ENCODE measurements around the gene RYR2.

The RYR2 gene

DNA sequence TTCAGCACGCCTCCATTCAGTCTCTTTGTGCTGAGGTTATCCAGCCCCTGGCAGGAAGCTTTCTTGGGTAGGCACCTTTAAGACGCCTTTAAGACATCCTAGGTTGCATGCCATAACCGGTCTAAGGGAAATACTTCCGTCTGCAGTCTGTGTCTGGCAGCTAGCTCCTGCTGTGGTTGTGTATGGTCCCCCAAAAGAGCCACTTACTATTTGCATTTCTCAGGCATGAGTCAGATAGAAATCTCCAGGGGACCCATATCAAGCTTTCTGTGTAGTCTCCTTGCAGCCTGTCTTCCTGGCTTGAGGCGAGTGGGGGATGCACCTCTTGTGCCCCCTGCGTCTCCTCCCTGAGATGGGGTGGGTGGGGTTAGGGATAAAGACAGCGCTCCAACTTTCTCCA lies 10.0 kb upstream of the RYR2 start:
- DNase-seq (ENCODE audit: low read depth in 2 of 2), result no peak

DNA sequence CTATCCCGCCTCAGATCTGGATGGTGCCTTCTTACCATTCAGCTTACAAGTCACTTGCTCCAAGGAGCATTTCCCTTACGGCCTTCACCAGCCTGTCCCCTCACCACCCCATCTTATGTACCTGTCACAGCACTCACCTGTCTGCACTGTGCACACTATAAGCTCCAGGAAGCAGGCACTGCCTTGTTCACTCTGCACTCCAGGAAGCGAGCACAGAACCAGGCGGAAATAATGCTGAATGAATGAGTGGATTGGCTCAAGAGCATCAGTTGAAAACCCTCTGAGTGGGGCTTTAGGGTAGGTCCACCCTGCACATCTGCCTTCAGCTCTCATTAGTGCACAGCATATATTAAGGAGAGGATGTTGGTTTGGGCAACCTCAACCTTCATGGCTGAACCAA lies 8.9 kb upstream of the RYR2 start:
- DNase-seq (ENCODE audit: low read depth in 2 of 2), result no peak

DNA sequence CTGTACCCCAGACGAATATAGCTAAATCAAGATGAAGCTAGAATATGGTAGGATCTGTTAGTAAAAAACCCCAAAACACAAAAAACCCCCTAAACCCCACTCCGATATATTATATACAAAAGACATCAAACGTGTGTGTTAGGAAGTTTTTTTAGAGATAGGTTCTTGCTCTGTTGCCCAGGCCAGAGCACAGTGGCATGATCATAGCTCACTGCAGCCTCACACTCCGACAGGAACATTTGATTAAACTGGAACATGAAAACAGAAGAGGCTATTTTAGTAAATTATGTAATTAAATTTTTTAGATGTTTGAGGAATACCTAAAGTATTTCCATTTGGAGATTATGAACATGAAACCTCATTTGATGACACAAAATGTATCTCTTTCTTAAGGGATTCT lies 8.2 kb upstream of the RYR2 start:
- no peak for DNase-seq (ENCODE audit: low read depth in 2 of 2)

DNA sequence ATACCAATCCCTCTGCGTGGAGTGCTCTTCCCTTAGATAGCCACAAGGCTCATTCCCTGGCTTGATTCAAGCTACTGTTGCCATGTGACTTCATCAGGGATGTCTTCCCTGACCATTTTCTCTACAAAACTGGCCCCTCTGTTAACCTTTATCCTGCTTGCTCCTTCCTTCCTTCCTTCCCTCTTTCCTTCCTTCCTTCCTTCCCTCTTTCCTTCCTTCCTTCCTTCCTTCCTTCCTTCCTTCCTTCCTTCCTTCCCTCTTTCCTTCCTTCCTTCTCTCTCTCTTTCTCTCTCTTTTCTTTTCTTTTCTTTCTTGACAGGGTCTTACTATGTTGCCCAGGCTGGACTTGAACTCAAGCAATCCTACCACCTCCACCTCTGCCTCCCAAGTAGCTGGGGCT lies 6.2 kb upstream of the RYR2 start:
- DNase-seq (ENCODE audit: low read depth in 2 of 2), result no peak

DNA sequence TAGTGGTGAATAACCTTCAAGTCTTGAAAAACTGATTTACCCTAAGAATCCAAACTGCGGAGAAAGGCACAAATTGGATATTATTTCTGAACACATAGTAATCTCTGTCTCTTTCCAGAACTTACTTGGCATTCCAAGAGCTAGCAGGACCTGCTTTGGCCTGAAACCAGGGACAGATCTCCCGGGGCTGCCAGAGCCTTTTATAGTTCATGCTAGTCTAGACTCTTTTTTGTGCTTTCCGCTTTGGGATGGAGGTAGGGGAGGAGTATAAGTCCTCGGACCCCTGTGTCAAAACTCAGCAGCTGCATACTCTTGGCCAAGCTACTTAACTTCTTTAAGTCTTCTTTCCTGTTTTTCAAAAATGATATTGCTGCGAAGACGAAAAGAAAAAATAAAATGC lies 3.8 kb upstream of the RYR2 start:
- DNase-seq (ENCODE audit: low read depth in 2 of 2), result no peak

DNA sequence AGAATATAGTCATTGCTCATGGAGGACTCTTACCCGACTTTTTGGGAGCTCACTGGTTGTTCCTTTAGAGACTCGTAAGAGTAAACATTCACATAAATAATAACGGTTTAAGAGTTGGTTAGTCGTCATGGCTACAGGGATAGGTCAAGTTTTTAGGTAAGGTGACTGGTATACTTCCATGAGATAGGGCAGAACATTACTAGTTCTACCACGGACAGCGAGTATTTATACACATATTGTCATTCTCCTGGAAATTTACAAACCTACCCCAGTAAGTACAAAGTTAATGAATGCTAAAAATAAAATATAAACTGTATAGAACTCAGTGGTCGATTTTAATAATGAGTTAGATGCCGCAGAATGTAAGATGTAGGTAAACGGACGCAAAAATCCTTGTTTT lies 1.2 kb upstream of the RYR2 start:
- no peak for DNase-seq (ENCODE audit: low read depth in 2 of 2)

DNA sequence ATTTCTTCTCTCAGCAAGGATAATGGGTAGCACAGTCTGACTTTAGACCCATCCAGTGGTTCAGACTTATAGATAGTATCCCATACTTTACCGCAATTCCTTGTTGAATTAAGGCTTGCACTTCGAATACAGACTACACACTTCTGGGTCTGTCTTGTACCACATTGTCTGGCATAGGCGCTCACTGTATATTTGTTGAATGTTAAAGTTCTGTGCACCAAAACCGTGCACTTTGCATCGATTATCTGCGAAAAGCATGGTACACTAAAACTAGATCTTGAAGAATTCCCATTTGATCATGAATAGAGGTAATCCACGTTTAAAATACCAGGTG lies 556 bp upstream of the RYR2 start:
- no peak for DNase-seq (ENCODE audit: low read depth in 2 of 2)

DNA sequence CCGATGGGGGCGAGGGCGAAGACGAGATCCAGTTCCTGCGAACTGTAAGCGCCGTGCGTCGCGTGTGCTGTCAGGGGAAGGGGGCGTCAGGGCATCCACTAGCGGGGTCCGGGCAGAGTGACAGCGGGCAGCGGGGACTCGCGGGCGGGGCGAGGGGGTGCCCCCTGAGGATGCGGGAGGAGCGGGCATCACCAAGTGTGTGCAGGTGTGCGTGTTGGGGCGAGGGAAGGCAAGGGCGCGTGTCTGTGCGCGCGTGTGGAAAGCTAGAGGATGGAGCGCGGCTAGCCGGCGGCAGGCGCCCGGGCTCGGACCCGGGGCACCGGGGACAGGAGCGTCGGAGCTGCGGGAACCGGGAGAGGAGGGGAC lies 525 bp downstream of the RYR2 start:
- DNase-seq (ENCODE audit: low read depth in 2 of 2), result no peak

DNA sequence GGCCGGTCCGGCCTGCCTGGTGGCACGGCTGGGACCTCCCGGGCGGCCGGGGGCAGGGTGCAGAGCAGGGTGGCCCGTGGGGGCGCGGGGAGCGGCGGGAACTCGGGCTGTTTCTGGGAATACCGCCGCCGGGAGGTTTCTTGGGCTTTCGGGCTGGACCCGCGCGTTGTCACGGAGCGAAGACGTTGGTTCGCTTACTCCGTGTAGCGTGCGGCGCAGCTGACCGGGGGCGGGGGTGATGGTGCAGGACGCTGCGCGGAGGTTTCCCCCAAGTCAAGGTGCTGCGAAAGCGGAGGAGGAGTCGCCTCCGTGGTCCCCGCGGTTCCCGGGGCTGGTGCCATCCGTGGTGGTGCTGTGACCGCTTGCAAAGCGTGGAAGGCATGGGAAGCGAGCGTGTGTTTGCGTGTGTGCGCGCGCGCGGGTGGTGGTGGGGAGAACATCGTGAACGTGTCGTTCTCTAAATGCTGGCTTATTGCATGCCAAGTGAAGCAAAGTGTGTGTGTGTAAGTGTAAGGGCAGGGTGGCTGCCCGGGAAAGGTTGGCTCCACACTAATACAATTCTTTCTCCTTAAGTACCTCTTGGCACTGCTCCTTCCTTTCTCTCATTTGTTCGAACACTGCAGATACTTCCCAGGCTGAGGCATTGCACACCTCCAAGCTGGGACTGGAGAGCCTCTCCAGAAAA lies 1.1 kb downstream of the RYR2 start:
- DNase-seq (ENCODE audit: low read depth in 2 of 2), result no peak

DNA sequence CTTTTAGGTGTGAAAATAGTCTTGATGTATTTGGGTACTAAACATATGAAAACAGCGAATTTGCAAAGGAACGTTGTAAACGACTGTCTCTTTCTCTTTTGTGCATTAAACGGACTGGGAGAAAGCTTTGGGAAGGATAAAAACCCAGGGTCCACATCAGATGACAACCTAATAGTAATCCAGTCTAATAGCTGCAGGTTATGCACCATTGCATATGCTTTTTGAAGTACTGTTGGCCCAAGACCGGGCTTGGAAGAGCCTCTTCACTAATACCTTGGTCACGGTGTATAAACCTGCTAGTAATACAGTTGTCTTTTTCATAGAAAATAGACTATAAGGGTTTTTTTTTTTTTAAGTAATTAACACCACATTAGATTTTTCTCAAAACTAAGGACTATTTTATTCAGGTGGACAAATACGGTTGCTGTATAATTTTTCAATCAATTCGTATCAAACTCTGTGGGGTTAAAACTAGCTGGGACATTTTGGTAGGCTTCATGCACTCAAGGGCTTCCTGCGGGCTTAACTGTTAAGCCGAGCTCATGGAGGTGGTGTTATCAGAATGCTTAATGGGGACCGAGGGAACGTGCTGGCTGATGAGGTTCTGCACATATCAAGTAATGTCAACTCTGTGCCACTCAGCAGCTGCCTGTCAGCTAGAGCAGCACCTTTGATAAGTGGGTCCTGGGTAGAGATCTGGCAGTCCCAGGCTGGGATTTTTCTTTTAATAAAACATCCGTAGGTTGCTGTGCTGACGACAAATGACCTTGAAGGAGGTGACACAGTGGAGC lies 2.1 kb downstream of the RYR2 start:
- no peak for DNase-seq (ENCODE audit: low read depth in 2 of 2)

DNA sequence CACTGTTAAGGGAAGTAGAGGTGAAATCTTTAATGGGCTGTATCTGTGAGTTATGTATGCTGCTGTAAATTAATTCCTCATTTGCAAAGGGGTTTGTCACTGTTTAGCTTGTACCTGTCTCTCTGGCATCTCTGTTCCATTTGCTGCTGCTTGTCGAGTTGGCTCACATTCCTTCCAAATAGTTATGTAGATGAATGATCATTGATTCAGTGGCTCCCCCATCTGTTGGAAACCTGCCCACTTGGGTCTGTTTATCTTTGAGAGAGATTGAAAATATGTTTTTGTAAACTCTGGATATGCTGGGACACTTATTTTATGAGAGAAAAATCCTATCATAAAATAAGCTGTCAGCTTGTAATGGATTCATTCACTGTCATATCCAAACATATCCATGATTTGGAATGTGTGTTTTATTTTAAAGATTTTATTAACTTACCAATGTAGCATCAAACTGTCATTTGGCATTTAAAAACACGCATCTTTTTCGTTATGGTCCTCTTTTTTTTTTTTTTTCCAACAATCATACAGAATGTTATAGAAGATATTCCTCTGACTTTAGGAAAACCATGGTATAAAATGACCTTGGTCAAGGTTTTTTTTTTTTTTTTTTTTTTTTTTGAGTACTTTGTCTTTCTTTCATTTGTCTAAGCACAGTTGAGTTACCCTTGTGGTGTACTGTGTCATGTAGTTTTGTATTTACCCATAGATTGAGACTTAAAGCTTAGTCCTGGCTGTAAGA lies 3.5 kb downstream of the RYR2 start:
- DNase-seq (ENCODE audit: low read depth in 2 of 2), result no peak

DNA sequence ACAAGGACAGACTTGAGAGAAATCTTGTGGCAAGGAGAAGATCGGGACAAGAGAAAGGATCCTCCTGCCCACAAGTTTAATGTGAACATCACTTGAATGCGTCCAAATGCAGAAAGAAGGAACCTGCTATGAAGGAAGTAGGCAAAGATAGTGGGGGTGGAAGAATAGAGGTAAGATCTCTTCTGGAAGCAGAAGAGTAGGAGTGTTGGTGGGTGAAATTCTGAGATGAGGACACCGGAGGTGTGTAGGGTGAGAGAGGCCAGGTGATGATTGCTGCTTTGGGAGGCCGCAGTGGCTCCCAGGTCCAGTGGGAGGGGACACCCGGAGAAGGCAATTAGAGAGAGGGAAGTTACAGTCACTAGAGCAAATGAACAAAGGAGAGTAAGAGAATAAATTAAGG lies 6.8 kb downstream of the RYR2 start:
- DNase-seq (ENCODE audit: low read depth in 2 of 2), result no peak

DNA sequence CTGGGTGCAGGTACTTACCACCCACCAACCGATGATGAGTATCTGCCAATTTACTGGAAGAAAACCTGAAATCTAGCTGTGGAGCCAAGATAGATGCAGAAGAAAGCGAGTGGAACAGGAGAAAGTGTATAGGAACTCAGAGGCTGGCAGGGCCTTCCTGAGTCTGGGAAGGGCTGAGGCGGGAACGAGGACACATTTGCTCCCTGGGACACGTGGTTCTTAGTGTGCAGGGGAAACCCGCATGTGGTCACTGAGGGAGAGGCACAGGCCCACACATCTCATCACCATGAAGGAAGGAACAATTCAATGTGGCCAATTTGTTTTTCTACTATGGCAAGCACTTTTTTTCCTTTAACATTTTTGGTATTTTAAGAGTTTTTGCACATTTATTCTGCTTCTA lies 8.2 kb downstream of the RYR2 start:
- no peak for DNase-seq (ENCODE audit: low read depth in 2 of 2)

DNA sequence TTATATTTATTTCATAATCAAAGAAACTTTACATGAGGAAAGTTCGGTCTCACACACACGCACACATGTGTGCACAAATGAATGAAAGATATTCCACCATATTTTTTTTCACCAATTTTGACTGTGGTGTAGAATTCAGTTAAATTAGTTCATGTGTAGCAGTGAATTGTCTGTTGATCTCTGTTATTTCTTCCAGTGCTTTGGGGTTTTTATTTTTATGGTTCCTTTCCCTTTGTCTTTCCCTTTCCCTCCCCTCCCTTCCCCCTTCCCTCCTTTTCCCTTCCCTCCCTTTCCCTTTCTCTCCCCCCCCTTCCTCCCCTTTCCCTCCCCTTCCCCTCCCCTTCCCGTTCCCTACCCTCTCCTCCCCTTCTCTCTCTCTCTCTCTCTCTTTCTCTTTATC lies 8.9 kb downstream of the RYR2 start:
- no peak for DNase-seq (ENCODE audit: low read depth in 2 of 2)

DNA sequence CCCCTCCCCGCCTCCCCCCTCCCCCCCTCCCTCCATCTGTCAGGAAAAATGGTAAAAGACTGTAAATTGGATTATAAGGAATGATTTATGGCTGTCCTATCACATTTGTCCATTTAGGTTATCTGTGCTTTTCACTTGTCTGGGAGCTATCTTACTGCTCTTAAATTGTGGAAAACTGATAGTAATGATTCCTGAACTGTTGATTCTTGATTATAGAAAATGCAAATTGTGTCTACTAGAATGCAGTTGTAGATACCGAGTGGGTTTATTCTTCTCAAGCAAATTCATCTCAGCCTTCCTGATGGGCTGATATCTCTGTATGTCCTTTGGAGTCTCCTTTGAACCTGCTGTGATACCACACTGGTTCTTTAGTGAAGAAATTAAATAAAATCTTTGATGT lies 12.3 kb downstream of the RYR2 start:
- DNase-seq (ENCODE audit: low read depth in 2 of 2), result no peak

DNA sequence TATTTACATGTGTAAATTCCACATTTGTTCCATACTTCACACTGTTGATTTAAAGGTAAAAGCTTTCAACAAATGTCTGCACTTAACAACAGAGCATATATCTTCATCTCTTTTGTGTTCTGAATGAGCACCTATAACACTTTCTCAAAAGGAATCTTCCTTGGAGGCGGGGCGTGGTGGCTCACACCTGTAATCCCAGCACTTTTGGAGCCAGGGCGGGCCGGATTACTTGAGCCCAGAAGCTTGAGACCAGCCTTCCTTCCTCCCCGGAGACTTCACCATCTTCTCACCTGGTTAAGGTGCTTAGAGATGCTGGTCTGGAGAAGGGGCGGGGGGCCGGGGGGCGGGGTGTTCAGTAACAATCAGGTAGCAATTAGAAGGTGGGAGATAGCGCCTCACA lies 16.5 kb downstream of the RYR2 start:
- no peak for DNase-seq (ENCODE audit: low read depth in 2 of 2)

DNA sequence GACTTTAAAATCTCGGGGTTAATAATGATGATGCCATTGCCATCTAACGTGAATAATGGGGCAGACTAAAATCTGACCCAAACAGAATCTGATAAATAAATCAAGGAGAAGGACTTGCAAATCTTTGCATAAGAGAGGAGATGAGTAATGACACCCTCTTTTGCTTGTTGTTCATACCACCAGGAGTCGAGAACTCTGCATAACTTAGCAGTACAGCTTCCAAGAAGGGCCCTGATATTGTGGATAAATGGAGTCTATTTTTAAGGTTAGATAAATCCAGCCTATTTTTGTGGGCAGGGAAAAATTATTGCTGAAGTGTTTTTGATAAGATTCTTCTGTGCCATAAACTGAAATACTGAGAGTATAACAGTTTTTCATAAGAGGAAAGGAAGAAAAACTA lies 17.3 kb downstream of the RYR2 start:
- no peak for DNase-seq (ENCODE audit: low read depth in 2 of 2)

DNA sequence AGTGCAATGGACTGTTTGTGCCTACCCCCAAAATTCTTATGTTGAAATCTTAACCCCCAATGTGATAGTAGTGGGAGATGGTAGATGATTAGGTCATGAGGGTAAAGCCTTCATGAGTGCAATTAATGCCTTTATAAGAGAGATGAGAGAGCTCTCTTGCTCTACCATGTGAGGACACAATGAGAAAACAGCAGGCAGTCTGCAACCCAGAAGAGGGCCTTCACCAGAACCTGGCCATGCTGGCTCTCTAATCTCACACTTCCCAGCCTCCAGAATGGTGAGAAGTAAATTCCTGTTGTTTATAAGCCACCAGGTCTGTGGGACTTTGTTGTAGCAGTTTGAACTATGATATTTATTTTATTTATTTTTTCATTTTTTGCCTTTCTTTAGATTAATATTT lies 21.0 kb downstream of the RYR2 start:
- DNase-seq (ENCODE audit: low read depth in 2 of 2), result no peak

DNA sequence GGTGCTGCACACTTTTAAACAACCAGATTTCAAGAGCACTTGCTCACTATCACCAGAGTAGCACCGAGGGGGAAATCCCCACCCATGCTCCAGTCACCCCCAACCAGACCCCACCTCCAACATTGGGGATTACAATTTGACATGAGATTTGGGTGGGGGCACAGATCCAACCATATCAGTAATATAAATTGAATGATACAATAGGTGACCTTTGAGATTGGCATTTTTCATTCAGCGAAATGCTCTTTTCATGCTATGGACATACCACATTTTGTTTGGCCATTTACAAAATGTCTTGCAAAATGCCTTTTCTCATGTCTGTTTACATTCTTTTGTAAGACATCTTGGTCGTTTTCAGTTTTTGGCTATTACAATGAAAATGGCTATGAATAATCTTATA lies 23.9 kb downstream of the RYR2 start:
- no peak for DNase-seq (ENCODE audit: low read depth in 2 of 2)

DNA sequence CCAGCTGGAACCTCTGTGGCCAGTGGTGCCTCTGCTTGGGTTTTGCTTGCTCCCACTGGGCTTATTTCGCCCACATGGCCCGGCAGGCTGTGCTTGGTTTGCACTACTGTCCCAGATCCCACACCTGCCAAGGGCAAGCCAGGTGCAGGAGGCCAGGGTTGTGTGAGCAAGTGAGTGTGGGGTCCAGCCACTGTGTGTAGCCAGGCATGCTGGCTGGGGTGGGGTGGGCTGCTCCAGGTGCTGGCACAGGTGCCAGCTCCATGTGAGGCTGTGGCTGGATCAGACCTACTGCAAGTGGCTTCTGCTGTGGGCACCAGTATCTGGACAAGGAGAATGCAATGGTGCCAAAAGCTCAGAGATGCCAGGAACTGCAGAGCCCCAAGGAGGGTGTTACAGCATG lies 28.5 kb downstream of the RYR2 start:
- DNase-seq (ENCODE audit: low read depth in 2 of 2), result no peak

DNA sequence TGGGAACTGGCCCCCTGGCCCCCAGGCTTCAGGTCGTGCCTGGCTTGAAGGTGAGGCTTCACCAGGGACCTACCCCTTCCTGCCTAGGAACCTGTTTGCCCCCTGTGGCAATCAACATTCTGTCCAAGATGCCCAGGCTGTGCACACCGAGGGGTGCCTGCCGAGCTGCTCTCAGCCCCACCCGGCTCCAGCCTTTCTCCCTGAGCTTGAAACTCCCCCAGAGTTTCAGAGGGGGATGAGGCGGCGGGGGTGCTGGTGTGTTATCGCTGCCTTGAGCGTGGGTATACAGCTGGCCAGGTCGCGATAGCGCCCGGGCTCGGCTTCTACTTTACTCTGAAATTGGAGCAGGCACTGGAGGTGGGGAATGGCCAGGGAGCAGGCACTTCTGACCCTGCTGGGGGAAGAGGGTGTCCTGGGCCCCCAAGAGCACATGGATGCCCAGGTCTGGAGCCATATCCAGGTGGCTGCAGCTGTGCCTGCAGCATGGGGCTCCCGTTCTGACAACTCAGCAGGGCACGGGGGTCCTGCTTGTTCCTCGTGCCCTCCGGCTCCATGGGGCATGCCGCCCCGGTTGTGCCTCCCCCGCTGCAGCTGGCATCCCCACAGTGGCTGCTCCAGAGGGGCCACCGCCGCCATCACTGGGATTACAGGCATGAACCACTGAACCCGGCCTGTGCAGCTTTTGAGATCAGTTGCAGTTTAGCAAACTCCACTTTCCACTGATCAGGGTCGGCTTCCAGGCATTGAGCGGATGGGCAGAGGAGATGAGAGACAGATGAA lies 29.8 kb downstream of the RYR2 start:
- no peak for DNase-seq (ENCODE audit: low read depth in 2 of 2)

DNA sequence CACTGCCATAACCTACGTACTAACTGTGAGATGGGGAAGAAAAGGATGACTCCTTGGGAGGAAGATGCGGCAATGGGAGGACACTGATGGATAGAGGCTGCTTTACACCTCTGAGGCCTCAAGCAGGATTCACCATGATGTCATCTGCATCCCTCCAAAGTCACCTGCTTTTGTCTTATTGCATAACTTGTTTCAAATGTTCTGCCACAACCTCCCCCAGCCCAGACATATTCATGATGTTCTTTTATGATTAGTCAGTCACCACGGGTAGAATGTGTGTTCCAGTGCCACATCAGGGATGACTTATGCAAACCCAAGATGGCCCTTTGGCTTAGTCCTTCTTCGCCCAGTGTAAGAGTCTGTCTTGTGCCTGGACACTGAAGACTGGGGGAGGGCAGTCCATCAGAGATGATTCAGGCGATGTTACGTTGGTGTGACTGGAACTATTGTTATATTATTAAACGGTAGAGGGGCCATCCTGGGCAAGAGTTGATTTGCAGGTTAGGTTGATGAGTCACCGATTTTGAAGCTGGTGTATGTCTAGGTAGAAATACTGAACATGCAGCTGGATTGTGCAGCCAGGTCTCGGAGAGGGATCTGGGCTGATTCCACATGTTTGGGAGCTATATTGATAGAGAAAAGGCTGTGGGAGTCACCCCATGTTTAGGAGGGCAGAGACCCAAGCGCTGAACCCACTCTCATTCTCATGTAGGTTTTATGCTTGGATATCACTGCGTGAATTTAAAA lies 32.6 kb downstream of the RYR2 start:
- DNase-seq (ENCODE audit: low read depth in 2 of 2), result no peak
